Mesodermal cell (in vitro differentiated cells): ENCODE results near the gene LACRT. TPM values are rescaled to one million over a fixed set of nuclear protein-coding genes. Genes with fewer than 3 reads are reported as not detected.
"Not testable (repeated sequence)": the region's sequence is repeated elsewhere in the genome, so short reads cannot be mapped to it uniquely, and the experiment has no call there.

ENCODE experiments used
- H3K27ac ChIP-seq: 2 replicates; pipeline ENCODE4 v1.7.0; 2013; ENCODE audit warnings: mild to moderate bottlenecking, low read depth, low read length, moderate library complexity; ENCODE audit not compliant: severe bottlenecking
- H3K36me3 ChIP-seq: 2 replicates; pipeline ENCODE4 v1.7.1; 2013; ENCODE audit warnings: mild to moderate bottlenecking, low read length, moderate library complexity; ENCODE audit not compliant: control insufficient read depth, insufficient read depth
- H3K4me1 ChIP-seq: one replicate; pipeline ENCODE4 v1.7.1; 2013; ENCODE audit warnings: mild to moderate bottlenecking, low read length; ENCODE audit not compliant: insufficient read depth, control insufficient read depth, poor library complexity, severe bottlenecking
- H3K4me3 ChIP-seq: 2 replicates; pipeline ENCODE4 v1.7.0; 2013; ENCODE audit warnings: low read length, control low read depth, mild to moderate bottlenecking; ENCODE audit not compliant: insufficient read depth, poor library complexity, severe bottlenecking; ENCODE audit errors: extremely low read depth
- H3K9me3 ChIP-seq: 2 replicates; pipeline ENCODE4 v1.7.1; 2013; ENCODE audit warnings: mild to moderate bottlenecking, low read length, moderate library complexity; ENCODE audit not compliant: control insufficient read depth
- WGBS, 2 experiments: methylation state at CpG; one replicate each; pipeline ENCODE4 v1.1.5; 2013; ENCODE audit warnings: missing lambda C conversion rate in 2 of 2; ENCODE audit not compliant: insufficient coverage in 2 of 2; 5-methylcytosine and 5-hydroxymethylcytosine counted together
- polyA plus RNA-seq, 2 experiments: library from polyadenylated mRNA; stranded (reverse); fragments of 50-300 nt; gene quantifications; one replicate each; pipeline ENCODE4 v1.2.3, GENCODE V29; 2013

Gene LACRT
- polyA plus RNA-seq (2013, experiment 1 of 2) = not detected
- polyA plus RNA-seq (2013, experiment 2 of 2) = not detected

GRCh38 chr12:54634795-54635194 lies at the start of gene LACRT:
Gene LACRT (minus strand): TSS chr12:54634895. CDS start chr12:54634841, 54 bp downstream.
- Histone ChIP-seq H3K4me3 (no peak within 1 kb of the TSS), H3K4me1 (no peaks in the 10 kb centered on the region), H3K27ac (no peak within 1 kb of the TSS), H3K9me3 (no peaks in the 10 kb centered on the region), H3K36me3 (no peaks in the 10 kb centered on the region)
- no CpG with 5 or more reads among the region's 2 CpGs for WGBS, 2 experiments

- Histone ChIP-seq H3K27ac (no peak overlapping the region), H3K9me3 (no peaks in the 10 kb centered on the region)
These were observed 48.7 kb upstream of the LACRT start for GRCh38 chr12:54683398-54683797.

GRCh38 chr12:54682674-54683073 lies 48.0 kb upstream of the LACRT start:
- no peak overlapping the region for H3K27ac ChIP-seq
- H3K4me3 ChIP-seq = no peak overlapping the region
- 86% methylated on average over 1 of the region's 1 CpG; no CpG with 5 or more reads in 1 of the 2 experiments for WGBS, 2 experiments
- H3K9me3 ChIP-seq = no peaks in the 10 kb centered on the region
- H3K4me1 ChIP-seq = no peaks in the 10 kb centered on the region
- H3K36me3 ChIP-seq = no peaks in the 10 kb centered on the region

More at GRCh38 chr12:54683398-54683797, 48.7 kb upstream of the LACRT start:
- no peak overlapping the region for H3K4me3 ChIP-seq
- WGBS, 2 experiments = 37 to 40% methylated on average over 2 of the region's 2 CpGs
- no peaks in the 10 kb centered on the region for H3K36me3 ChIP-seq
- no peaks in the 10 kb centered on the region for H3K4me1 ChIP-seq

GRCh38 chr12:54680374-54680773 lies 45.7 kb upstream of the LACRT start:
- Histone ChIP-seq H3K27ac (no peak overlapping the region), H3K36me3 (no peaks in the 10 kb centered on the region), H3K9me3 (no peaks in the 10 kb centered on the region), H3K4me1 (no peaks in the 10 kb centered on the region), H3K4me3 (no peak overlapping the region)
- WGBS, 2 experiments = 70 to 78% methylated on average over 3 of the region's 3 CpGs

GRCh38 chr12:54678131-54678530 lies 43.4 kb upstream of the LACRT start:
- 82 to 84% methylated on average over 4 of the region's 5 CpGs for WGBS, 2 experiments

GRCh38 chr12:54667945-54668344 lies 33.2 kb upstream of the LACRT start:
- Histone ChIP-seq H3K36me3 (no peaks in the 10 kb centered on the region), H3K4me1 (no peaks in the 10 kb centered on the region), H3K27ac (no peak overlapping the region), H3K9me3 (no peaks in the 10 kb centered on the region), H3K4me3 (no peak overlapping the region)
- 93 to 100% methylated on average over 2 of the region's 5 CpGs for WGBS, 2 experiments

More at GRCh38 chr12:54678131-54678530, 43.4 kb upstream of the LACRT start:
- Histone ChIP-seq H3K36me3 (no peaks in the 10 kb centered on the region), H3K4me1 (no peaks in the 10 kb centered on the region), H3K27ac (no peak overlapping the region), H3K4me3 (no peak overlapping the region), H3K9me3 (no peaks in the 10 kb centered on the region)

GRCh38 chr12:54666008-54666407 lies 31.3 kb upstream of the LACRT start:
- no peak overlapping the region for H3K4me3 ChIP-seq
- H3K27ac ChIP-seq = no peak overlapping the region
- no peaks in the 10 kb centered on the region for H3K9me3 ChIP-seq
- no peaks in the 10 kb centered on the region for H3K4me1 ChIP-seq
- WGBS, 2 experiments = no CpG with 5 or more reads among the region's 3 CpGs
- no peaks in the 10 kb centered on the region for H3K36me3 ChIP-seq

GRCh38 chr12:54665022-54665635 lies 30.4 kb upstream of the LACRT start:
- no CpG with 5 or more reads among the region's 3 CpGs for WGBS, 2 experiments

GRCh38 chr12:54663603-54664002 lies 28.9 kb upstream of the LACRT start:
- Histone ChIP-seq H3K4me3 (no peak overlapping the region), H3K36me3 (no peaks in the 10 kb centered on the region), H3K27ac (no peak overlapping the region), H3K9me3 (no peaks in the 10 kb centered on the region), H3K4me1 (no peaks in the 10 kb centered on the region)
- no CpG with 5 or more reads among the region's 3 CpGs for WGBS, 2 experiments

More at GRCh38 chr12:54665022-54665635, 30.4 kb upstream of the LACRT start:
- H3K4me3 ChIP-seq, H3K27ac ChIP-seq, H3K9me3 ChIP-seq, H3K4me1 ChIP-seq, H3K36me3 ChIP-seq: not testable (repeated sequence)

GRCh38 chr12:54662026-54662425 lies 27.3 kb upstream of the LACRT start:
- Histone ChIP-seq H3K27ac (no peak overlapping the region), H3K36me3 (no peaks in the 10 kb centered on the region), H3K4me1 (no peaks in the 10 kb centered on the region), H3K9me3 (no peaks in the 10 kb centered on the region), H3K4me3 (no peak overlapping the region)
- 100% methylated on average over 1 of the region's 3 CpGs; no CpG with 5 or more reads in 1 of the 2 experiments for WGBS, 2 experiments

GRCh38 chr12:54661048-54661447 lies 26.4 kb upstream of the LACRT start:
- H3K36me3 ChIP-seq = no peaks in the 10 kb centered on the region
- no peaks in the 10 kb centered on the region for H3K9me3 ChIP-seq
- 94 to 100% methylated on average over 2 of the region's 2 CpGs for WGBS, 2 experiments
- no peak overlapping the region for H3K4me3 ChIP-seq
- H3K4me1 ChIP-seq = no peaks in the 10 kb centered on the region
- no peak overlapping the region for H3K27ac ChIP-seq
